GM18907 (cell line): ENCODE measurements around the gene KIF1C.

ENCODE experiments used
- ATAC-seq: cut with Tn5 transposase; IDR thresholded peaks from one replicate; pipeline ENCODE4 v1.9.1; 2021; ENCODE audit warnings: mild to moderate bottlenecking, moderate library complexity; ENCODE audit not compliant: unreplicated experiment

The KIF1C gene

GRCh38 chr17:4968486-4969046, 29.2 kb upstream of the KIF1C start:
- ATAC-seq: no peak

- ATAC-seq: no peak
These were observed 28.7 kb upstream of the KIF1C start for GRCh38 chr17:4969047-4969550.

- no peak for ATAC-seq
These were observed 28.1 kb upstream of the KIF1C start for GRCh38 chr17:4969551-4970173.

GRCh38 chr17:4970273-4970672, 27.5 kb upstream of the KIF1C start:
- no peak for ATAC-seq

GRCh38 chr17:4971826-4972225, 25.9 kb upstream of the KIF1C start:
- no peak for ATAC-seq

GRCh38 chr17:4972322-4972721, 25.4 kb upstream of the KIF1C start:
- no peak for ATAC-seq

- no peak for ATAC-seq
These were observed 25.0 kb upstream of the KIF1C start for GRCh38 chr17:4972752-4973151.

- no peak for ATAC-seq
These were observed 24.3 kb upstream of the KIF1C start for GRCh38 chr17:4973256-4974114.

GRCh38 chr17:4974115-4974670, 23.6 kb upstream of the KIF1C start:
- no peak for ATAC-seq

- no peak for ATAC-seq
These were observed 19.0 kb upstream of the KIF1C start for GRCh38 chr17:4978726-4979125.

- ATAC-seq: no peak
These were observed 17.0 kb upstream of the KIF1C start for GRCh38 chr17:4980644-4981216.

- no peak for ATAC-seq
These were observed 15.4 kb upstream of the KIF1C start for GRCh38 chr17:4982305-4982704.

- no peak for ATAC-seq
These were observed 11.3 kb upstream of the KIF1C start for GRCh38 chr17:4986403-4986802.

- peak; percentile 63 for ATAC-seq
These were observed 10.6 kb upstream of the KIF1C start, which contains the start of gene CAMTA2 for GRCh38 chr17:4986951-4987766. TSS of gene CAMTA2 (minus strand) at chr17:4987675. CDS start at chr17:4986222, 1,453 bp downstream.

- ATAC-seq: peak; percentile 16
These were observed 9.8 kb upstream of the KIF1C start for GRCh38 chr17:4987767-4988567.

- ATAC-seq: no peak
These were observed 3.6 kb upstream of the KIF1C start for GRCh38 chr17:4994081-4994595.

GRCh38 chr17:4998027-4998731, 429 bp downstream of the KIF1C start:
- ATAC-seq: peak; percentile 12

- ATAC-seq: no peak
These were observed 1.1 kb downstream of the KIF1C start for GRCh38 chr17:4998732-4999429.
